HCT116 (cell line): ENCODE results near the gene HACD3. TPM values are rescaled to one million over a fixed set of nuclear protein-coding genes. Genes with fewer than 3 reads are reported as not detected.

Experiments
- ATAC-seq: fragments of 200-7000 bp; cut with Tn5 transposase; 2 replicates; pipeline ENCODE4 v1.9.1; 2020; ENCODE audit warnings: mild to moderate bottlenecking, moderate library complexity
- BruUV-seq: library from RNA; stranded (reverse); fragments of 400-500 nt; replicated peaks from 2 replicates; lab custom pipeline; 2021; lab: Mats Ljungman, UMichigan
- CTCF ChIA-PET: fragments of 300-600 bp; sonication (Branson Sonifier 250); formaldehyde crosslinking; loops from one replicate; lab custom pipeline; 2021; ENCODE audit warnings: antibody characterized with exemption; lab: Charles Lee
- POLR2A ChIA-PET: fragments of 300-600, 350-600 bp; sonication (Branson Sonifier 250); formaldehyde crosslinking; loops from one replicate; lab custom pipeline; 2021; ENCODE audit warnings: antibody characterized with exemption; lab: Charles Lee
- RAD21 ChIA-PET, 2 experiments: fragments of 300-600 bp; sonication (Branson Sonifier 250); formaldehyde crosslinking; loops; one replicate each; lab custom pipeline; 2023; ENCODE audit warnings: low total read pairs in 2 of 2; ENCODE audit not compliant: uncharacterized antibody in 2 of 2, unreplicated experiment in 2 of 2, low non-redundant PET in 1 of 2; lab: Charles Lee
- DNase-seq: peaks from one replicate; pipeline ENCODE4 v3.0.0-alpha.2; 2010; ENCODE audit warnings: low read depth, low spot score
- H2AFZ ChIP-seq: fragments of 200-600 bp; shearing (Covaris generic), sonication (generic); 2 replicates; pipeline ENCODE4 v1.6.1; 2017; ENCODE audit warnings: low read depth, mixed run types, mixed read lengths, antibody characterized with exemption, low read length; ENCODE audit not compliant: poor library complexity, severe bottlenecking
- H3K27ac ChIP-seq: 2 replicates; pipeline ENCODE4 v1.5.1; 2012; ENCODE audit warnings: low read depth, low read length
- H3K27me3 ChIP-seq: fragments of 200-600 bp; sonication (generic); 2 replicates; pipeline ENCODE4 v1.6.1; 2016; ENCODE audit warnings: mixed run types, low read length, mixed read lengths; ENCODE audit not compliant: insufficient read depth
- H3K36me3 ChIP-seq, 2 experiments: fragments of 200-500 bp in 1 of 2; fragments of 200-600 bp in 1 of 2; sonication (Bioruptor generic) in 1 of 2; sonication (generic) in 1 of 2; 2 replicates each; pipeline versions ENCODE4 v1.5.1 to v1.6.1; 2014 to 2016; ENCODE audit warnings: low read length in 2 of 2, inconsistent platforms in 1 of 2, mixed read lengths in 1 of 2, mixed run types in 1 of 2; ENCODE audit not compliant: insufficient read depth in 2 of 2, control insufficient read depth in 1 of 2
- H3K4me1 ChIP-seq, 2 experiments: fragments of 200-600 bp in 1 of 2; sonication (generic) in 1 of 2; 2 replicates each; pipeline versions ENCODE4 v1.5.1 to v1.6.1; 2012 to 2017; ENCODE audit warnings: low read length in 2 of 2, inconsistent platforms in 1 of 2, mild to moderate bottlenecking in 1 of 2, mixed read lengths in 1 of 2, mixed run types in 1 of 2, moderate library complexity in 1 of 2; ENCODE audit not compliant: insufficient read depth in 2 of 2, control insufficient read depth in 1 of 2
- H3K4me2 ChIP-seq: fragments of 200-600 bp; sonication (generic); 2 replicates; pipeline ENCODE4 v1.6.1; 2017; ENCODE audit warnings: mixed run types, low read length, mixed read lengths
- H3K4me3 ChIP-seq, 2 experiments: fragments of 200-600 bp in 1 of 2; sonication (generic) in 1 of 2; replicated peaks in 1 of 2; 2 replicates each; pipeline ENCODE4 v1.5.1; 2011 to 2016; ENCODE audit warnings: low read length in 2 of 2, control low read depth in 1 of 2, low read depth in 1 of 2, mild to moderate bottlenecking in 1 of 2, mixed read lengths in 1 of 2, mixed run types in 1 of 2
- H3K79me2 ChIP-seq: fragments of 200-600 bp; sonication (generic); 2 replicates; pipeline ENCODE4 v1.6.1; 2017; ENCODE audit warnings: mild to moderate bottlenecking, mixed run types, low read length, moderate library complexity, mixed read lengths; ENCODE audit not compliant: insufficient read depth
- H3K9ac ChIP-seq: fragments of 200-600 bp; sonication (generic); 2 replicates; pipeline ENCODE4 v1.6.1; 2016; ENCODE audit warnings: low read length, mixed read lengths
- H3K9me2 ChIP-seq: fragments of 200-600 bp; sonication (generic), shearing (Covaris generic); 2 replicates; pipeline ENCODE4 v1.6.1; 2017; ENCODE audit warnings: mixed run types, mild to moderate bottlenecking, moderate library complexity; ENCODE audit not compliant: insufficient read depth
- H3K9me3 ChIP-seq, 2 experiments: fragments of 200-500 bp in 1 of 2; fragments of 200-600 bp in 1 of 2; sonication (Bioruptor generic) in 1 of 2; sonication (generic) in 1 of 2; 2 replicates each; pipeline ENCODE4 v1.6.1; 2014 to 2017; ENCODE audit warnings: low read length in 2 of 2, mixed read lengths in 2 of 2, inconsistent platforms in 1 of 2, low read depth in 1 of 2, mild to moderate bottlenecking in 1 of 2, mixed run types in 1 of 2, moderate library complexity in 1 of 2; ENCODE audit not compliant: control insufficient read depth in 1 of 2, insufficient read depth in 1 of 2
- H4K20me1 ChIP-seq: fragments of 200-600 bp; sonication (generic), shearing (Covaris generic); 2 replicates; pipeline ENCODE4 v1.6.1; 2017; ENCODE audit warnings: mixed run types, mild to moderate bottlenecking, moderate library complexity; ENCODE audit not compliant: insufficient read depth
- ATF3 ChIP-seq: IDR thresholded peaks from 2 replicates; pipeline ENCODE4 v1.6.1; 2012
- CBX3 ChIP-seq: IDR thresholded peaks from 2 replicates; pipeline ENCODE4 v1.6.1; 2012; ENCODE audit warnings: low read depth
- CTCF ChIP-seq, 3 experiments: fragments of 200-600 bp in 1 of 3; sonication (generic) in 1 of 3; IDR thresholded peaks in 2 of 3; conservative IDR thresholded peaks in 1 of 3; 2 replicates each; pipeline ENCODE4 v1.5.1; 2012 to 2017; ENCODE audit warnings: low read depth in 2 of 3, low read length in 2 of 3, antibody characterized with exemption in 1 of 3, borderline replicate concordance in 1 of 3, control low read depth in 1 of 3, mild to moderate bottlenecking in 1 of 3, mixed read lengths in 1 of 3, mixed run types in 1 of 3, moderate library complexity in 1 of 3; ENCODE audit not compliant: insufficient read depth in 1 of 3
- JUND ChIP-seq: IDR thresholded peaks from 2 replicates; pipeline ENCODE4 v1.6.1; 2012
- MAX ChIP-seq: IDR thresholded peaks from 2 replicates; pipeline ENCODE4 v1.6.1; 2012
- POLR2AphosphoS5 ChIP-seq: IDR thresholded peaks from 2 replicates; pipeline ENCODE4 v1.6.1; 2011; ENCODE audit warnings: mild to moderate bottlenecking, low read depth, low read length, moderate library complexity
- REST ChIP-seq: IDR thresholded peaks from 2 replicates; pipeline ENCODE4 v1.6.1; 2012; ENCODE audit warnings: low read depth
- SIN3A ChIP-seq: IDR thresholded peaks from 2 replicates; pipeline ENCODE4 v1.6.1; 2012; ENCODE audit warnings: low read depth
- SP1 ChIP-seq: IDR thresholded peaks from 2 replicates; pipeline ENCODE4 v1.6.1; 2012; ENCODE audit warnings: low read depth
- YY1 ChIP-seq: IDR thresholded peaks from 2 replicates; pipeline ENCODE4 v1.6.1; 2011; ENCODE audit warnings: low read length, low read depth, moderate library complexity, mild to moderate bottlenecking; ENCODE audit not compliant: insufficient replicate concordance; ENCODE audit errors: extremely low read depth
- ZFX ChIP-seq: fragments of 450-650 bp; IDR thresholded peaks from 2 replicates; pipeline ENCODE4 v1.6.1; 2017
- intact Hi-C: fragments of 100-400 bp; cut with micrococcal nuclease; formaldehyde crosslinking; loops from 2 replicates; pipeline ENCODE4 v1.10.0; 2022
- total RNA-seq: library from RNA; stranded (reverse); gene quantifications from one replicate; pipeline ENCODE4 v1.2.1, GENCODE V29; 2021; ENCODE audit not compliant: unreplicated experiment

Gene HACD3
- total RNA-seq, 1 experiment from 2014 or later: 57.5 TPM

GRCh38 chr15:65623103-65623502, 92.8 kb downstream of the HACD3 start:
- no peaks in the 10 kb centered on the region for H3K36me3 ChIP-seq
- H3K79me2 ChIP-seq: no peaks in the 10 kb centered on the region
- CTCF ChIA-PET: no interaction called here
- H3K9ac ChIP-seq: no peak overlapping the region
- DNase-seq (no peak), ATAC-seq (no peak)
- no peak overlapping the region for H3K27ac ChIP-seq
- H3K4me2 ChIP-seq: no peak overlapping the region
- no peak overlapping the region for H2AFZ ChIP-seq
- BruUV-seq: no TSS peak
- no peaks in the 10 kb centered on the region for H3K9me3 ChIP-seq
- intact Hi-C loops: no loop called here
- H3K4me3 ChIP-seq: no peak overlapping the region
- H4K20me1 ChIP-seq: no peaks in the 10 kb centered on the region
- H3K4me1 ChIP-seq: no peaks in the 10 kb centered on the region
- POLR2A ChIA-PET: no interaction called here
- H3K9me2 ChIP-seq: no peaks in the 10 kb centered on the region
- RAD21 ChIA-PET: no interaction called here
- TF ChIP-seq CTCF (IDR thresholded peaks at IDR 0.05 in 2 of 3, conservative IDR thresholded peaks at IDR 0.05 in 1 of 3; ENCODE audit: borderline replicate concordance in 1 of 3, insufficient read depth in 1 of 3, low read depth in 2 of 3, low read length in 2 of 3) (no peak), SP1 (no peak), YY1 (no peak), MAX (no peak), ATF3 (no peak), ZFX (no peak), JUND (no peak), REST (no peak), SIN3A (no peak), POLR2AphosphoS5 (no peak), CBX3 (no peak)
- H3K27me3 ChIP-seq: no peaks in the 10 kb centered on the region
